HG03025 (cell line): ENCODE data around the gene NSMCE4A.
"Not testable (repeated sequence)": the region's sequence is repeated elsewhere in the genome, so short reads cannot be mapped to it uniquely, and the experiment has no call there.

Source experiments
- ATAC-seq: cut with Tn5 transposase; IDR thresholded peaks from one replicate; pipeline ENCODE4 v1.9.1; 2021; ENCODE audit warnings: mild to moderate bottlenecking, moderate library complexity; ENCODE audit not compliant: unreplicated experiment, low FRiP score

NSMCE4A gene

GRCh38 chr10:121990015-121990677 is 15.1 kb upstream of the NSMCE4A start:
- ATAC-seq = no peak

- ATAC-seq = no peak
These were observed 13.6 kb upstream of the NSMCE4A start, which contains the start of gene TACC2 for GRCh38 chr10:121988361-121989324. TACC2 (plus strand) TSS chr10:121989163; CDS start chr10:122021982, 32,819 bp downstream.

- ATAC-seq = no peak
These were observed 9.4 kb upstream of the NSMCE4A start for GRCh38 chr10:121984463-121984862.

GRCh38 chr10:121983852-121984251 is 8.8 kb upstream of the NSMCE4A start:
- no peak for ATAC-seq

DNA sequence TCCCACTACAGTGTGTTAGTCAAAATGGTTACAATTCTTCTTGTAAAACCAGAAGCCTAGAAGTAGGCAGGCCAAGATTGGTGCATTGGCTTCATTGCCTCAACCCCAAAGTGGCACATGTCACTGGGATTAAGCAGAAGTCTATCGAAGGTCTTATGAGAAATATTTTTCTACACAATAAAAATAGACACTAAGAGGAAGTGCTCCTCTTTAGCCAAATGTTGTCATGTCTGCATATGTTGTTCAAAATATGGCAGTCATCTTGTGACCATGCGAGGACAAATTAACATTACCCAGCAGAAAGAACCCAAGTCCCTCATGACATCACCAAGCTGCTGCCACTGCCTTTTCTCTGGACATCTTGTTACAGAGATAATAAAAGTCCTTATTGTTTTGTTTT is 6.3 kb upstream of the NSMCE4A start:
- ATAC-seq = no peak

GRCh38 chr10:121978511-121978910 is 3.5 kb upstream of the NSMCE4A start:
- no peak for ATAC-seq

DNA sequence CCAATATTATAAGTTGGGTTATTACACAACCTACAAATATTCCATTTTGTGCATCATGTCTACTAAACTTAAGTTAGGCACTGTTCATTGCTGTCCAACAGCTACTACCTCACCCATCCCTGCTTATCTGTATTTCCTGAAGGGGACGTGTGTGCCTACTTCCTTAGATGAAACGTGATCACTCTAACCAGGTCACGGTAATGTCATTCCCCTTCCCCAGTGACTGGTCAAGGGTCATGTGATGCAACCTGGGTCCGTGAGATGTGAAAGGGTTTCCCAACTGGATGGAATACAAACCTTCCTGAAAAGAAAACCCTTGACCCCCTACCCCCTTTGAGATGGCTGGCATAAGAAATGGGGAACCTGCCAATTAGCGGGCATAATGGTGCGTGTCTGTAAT is 1.6 kb upstream of the NSMCE4A start:
- no peak for ATAC-seq

GRCh38 chr10:121975295-121976086 is 474 bp upstream of the NSMCE4A start:
- ATAC-seq = peak; percentile 5

GRCh38 chr10:121974019-121974534 is 940 bp downstream of the NSMCE4A start:
- ATAC-seq = peak; percentile 34

GRCh38 chr10:121969086-121969485 is 5.9 kb downstream of the NSMCE4A start:
- ATAC-seq = not testable (repeated sequence)

- no peak for ATAC-seq
These were observed 9.0 kb downstream of the NSMCE4A start for GRCh38 chr10:121965996-121966395.

- ATAC-seq = no peak
These were observed 13.6 kb downstream of the NSMCE4A start for GRCh38 chr10:121961456-121961855.

DNA sequence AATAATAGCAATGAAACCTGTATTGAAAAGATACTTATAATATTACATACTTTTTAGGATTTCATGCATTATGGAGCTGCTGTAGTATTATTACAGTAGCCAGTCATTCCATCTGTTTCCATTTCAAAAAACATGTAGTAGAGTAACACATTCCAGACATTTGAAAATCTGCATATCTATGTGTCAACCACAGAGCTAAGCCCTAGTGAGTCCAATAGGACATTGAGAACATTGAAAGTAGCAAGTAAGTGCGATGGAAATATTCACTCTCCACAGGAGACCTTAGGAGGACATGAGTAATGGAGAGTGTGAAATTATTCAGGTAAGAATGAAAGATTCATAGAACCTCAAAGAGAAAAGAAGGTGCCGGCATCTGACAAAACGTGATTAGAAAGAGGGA is 15.3 kb downstream of the NSMCE4A start:
- no peak for ATAC-seq

DNA sequence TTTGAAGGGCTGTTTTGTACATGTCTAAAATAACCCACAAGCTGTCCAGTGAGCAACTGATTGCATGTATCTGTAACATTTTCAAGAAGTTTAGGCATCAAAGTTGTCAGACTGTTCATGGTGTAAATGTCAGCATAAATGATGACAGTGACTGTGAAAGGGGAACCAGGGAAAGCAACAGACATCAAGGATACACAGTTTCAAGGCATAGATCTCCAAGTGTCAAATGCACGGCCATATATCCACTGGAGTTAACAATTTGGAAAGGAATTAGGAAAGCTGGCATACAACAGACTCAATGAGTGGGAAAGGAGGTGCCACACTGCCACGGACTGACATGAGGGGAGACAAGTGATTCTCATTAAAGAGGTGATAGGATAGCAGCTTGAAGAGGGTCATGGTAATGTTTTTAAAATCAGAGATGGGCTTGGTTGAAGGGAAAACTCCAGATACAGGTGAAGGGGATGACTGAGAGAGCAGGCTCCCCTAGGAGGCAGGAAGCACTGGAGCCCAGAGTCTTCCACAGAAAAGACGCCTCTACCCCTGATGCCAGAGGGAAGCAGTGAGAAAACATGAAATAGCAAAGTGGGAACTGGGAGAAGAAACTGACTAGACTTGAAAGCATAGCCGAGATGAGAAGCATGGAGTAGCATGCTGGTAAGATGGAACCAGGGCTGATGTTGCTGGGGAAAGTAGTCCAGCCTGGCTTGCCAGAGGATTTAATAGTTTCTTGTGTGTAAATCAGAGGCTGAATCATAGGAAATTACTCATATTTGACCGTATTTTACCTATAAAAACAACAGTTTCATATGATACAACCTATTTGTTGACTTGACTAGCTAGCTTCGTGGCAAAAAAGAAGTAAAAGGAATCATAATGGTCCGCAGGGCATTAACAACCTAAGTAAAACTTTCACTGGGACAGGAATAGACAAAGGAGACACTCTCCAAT is 18.6 kb downstream of the NSMCE4A start:
- no peak for ATAC-seq

DNA sequence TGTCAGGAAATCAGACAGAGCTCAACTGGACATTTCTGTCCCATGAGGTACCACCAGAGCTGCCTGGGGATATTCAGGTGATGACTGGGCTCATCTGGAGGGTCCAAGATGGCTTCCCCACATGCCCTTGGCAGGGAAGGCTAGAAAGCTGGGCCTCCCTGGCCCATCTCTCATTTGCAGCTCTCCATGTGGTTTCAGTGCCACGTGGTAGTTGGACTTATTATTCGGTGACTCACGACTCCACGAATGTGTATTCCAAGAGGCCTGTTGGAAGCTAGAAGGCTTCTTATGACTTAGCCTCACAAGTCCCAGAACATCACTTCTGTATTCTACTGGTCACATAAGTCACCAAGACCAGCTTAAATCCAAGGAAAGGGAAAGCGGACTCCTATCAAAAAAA is 22.8 kb downstream of the NSMCE4A start:
- ATAC-seq = no peak

DNA sequence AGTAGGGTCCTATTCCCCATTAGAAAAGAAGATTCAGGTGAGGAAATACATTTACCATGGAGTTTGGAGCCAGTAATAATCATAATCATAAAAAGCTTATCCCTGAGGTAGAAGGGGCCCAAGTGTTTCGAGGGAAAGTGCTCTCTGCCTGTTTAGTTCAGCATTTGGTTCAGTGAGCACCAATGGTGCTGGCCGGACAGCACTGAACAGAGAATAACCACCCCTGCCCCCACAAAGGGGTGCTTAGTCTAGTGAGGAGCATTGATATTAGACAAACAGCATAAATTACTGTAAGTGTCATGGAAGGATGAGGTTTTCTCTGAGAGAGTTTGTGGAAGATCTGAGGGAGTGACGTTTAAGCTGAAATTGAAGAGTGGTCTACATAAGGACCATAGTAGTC is 25.6 kb downstream of the NSMCE4A start:
- no peak for ATAC-seq

DNA sequence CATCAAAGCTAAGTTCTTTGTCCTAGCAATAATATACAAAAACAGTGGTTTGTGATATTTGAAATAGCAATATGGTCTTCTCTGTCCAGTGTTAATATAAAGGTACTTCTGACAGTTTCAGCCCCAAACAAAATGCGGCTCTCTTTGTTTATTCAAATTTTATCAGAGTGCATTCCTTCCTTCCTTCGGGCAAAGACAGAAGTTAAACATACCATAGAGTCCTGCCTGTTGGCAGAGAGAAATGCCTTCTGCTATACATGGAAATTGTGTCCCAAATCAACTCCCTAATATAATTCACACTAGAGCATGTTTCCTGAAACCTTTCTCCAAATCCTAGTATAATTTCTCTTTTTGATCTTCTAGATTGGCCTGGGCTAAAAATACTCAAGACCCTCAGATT is 26.0 kb downstream of the NSMCE4A start:
- no peak for ATAC-seq

DNA sequence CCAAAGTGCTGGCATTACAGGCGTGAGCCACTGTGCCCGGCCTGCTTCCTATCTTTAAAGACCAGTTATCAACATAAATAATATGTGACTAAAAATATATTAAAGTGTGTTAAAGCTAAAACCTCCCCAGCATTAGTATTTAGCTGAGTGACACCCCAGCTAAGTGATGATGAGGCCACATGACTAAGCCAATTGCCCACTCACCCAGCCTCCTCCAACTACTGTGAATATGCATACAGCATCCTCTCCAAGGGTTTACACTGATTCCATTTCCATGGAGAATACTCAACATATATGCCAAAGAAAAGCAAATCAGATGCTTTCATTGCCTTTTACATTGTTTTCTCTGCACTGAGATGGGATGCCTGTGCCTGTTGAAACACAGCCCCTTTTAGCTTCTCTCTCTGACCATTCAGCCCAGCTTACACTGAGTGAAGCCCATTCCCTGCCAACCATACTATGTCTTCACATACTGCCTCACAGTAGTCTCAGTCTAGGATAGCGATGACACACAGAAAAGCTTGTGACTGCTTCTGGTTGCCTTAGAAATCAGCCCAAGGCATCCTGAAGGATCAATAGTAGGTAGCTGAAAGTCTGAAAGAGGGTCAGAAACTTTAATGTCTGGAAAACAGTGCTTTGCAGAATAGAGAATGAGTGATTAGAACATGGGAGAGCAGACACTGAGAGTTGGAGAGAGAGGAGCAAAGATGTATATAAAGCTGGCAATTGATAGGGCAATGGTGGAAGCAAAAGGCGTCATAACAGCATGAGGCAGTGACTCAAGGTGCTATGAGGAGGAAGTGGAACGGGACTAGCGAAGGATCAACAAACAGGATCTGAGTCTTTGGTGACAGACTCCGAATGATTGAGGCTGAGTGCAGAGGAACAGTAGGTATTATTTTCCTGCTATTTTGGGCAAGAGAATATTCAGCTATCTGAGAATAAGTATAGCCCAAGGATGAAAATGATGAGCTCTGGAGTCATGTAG is 27.4 kb downstream of the NSMCE4A start:
- no peak for ATAC-seq
